HepG2 (cell line): ENCODE measurements around the gene CMTM3. TPM values are rescaled to one million over a fixed set of nuclear protein-coding genes. Genes with fewer than 3 reads are reported as not detected.

Experiments used
- BORCS8-MEF2B ChIP-seq: sonication (generic); formaldehyde crosslinking; IDR thresholded peaks from 2 replicates; pipeline ENCODE4 v1.8.0; 2022; ENCODE audit warnings: mild to moderate bottlenecking, missing genetic modification reagents
- KLF16 ChIP-seq, 2 experiments: sonication (generic) in 1 of 2; formaldehyde crosslinking in 1 of 2; IDR thresholded peaks; 2 replicates each; pipeline versions ENCODE4 v1.6.1 to v1.8.0; 2016 to 2023; ENCODE audit warnings: missing genetic modification reagents in 2 of 2, missing compliant biosample characterization in 1 of 2
- NCOA5 ChIP-seq: sonication (generic); formaldehyde crosslinking; IDR thresholded peaks from 2 replicates; pipeline ENCODE4 v1.4.0; 2020; ENCODE audit warnings: missing genetic modification reagents
- PHF5A ChIP-seq: IDR thresholded peaks from one replicate; pipeline ENCODE4 v1.6.1; 2018; ENCODE audit warnings: low read depth, missing genetic modification reagents; ENCODE audit not compliant: unreplicated experiment
- SALL2 ChIP-seq: sonication (generic); formaldehyde crosslinking; IDR thresholded peaks from 2 replicates; pipeline ENCODE4 v1.8.1; 2023; ENCODE audit warnings: mild to moderate bottlenecking, missing genetic modification reagents, inconsistent platforms
- SOX6 ChIP-seq, 2 experiments: fragments of 450-650 bp in 1 of 2; sonication (generic) in 1 of 2; formaldehyde crosslinking in 1 of 2; IDR thresholded peaks; 2 replicates each; pipeline versions ENCODE4 v1.4.0 to v1.6.1; 2017 to 2020; ENCODE audit warnings: antibody characterized with exemption in 1 of 2, mild to moderate bottlenecking in 1 of 2, missing genetic modification reagents in 1 of 2
- U2AF2 ChIP-seq: fragments of 200-400 bp; formaldehyde crosslinking; IDR thresholded peaks from 2 replicates; pipeline ENCODE4 v1.6.1; 2017; ENCODE audit warnings: low read depth, mild to moderate bottlenecking, low read length
- ZFYVE20 ChIP-seq: sonication (generic); formaldehyde crosslinking; IDR thresholded peaks from 2 replicates; pipeline ENCODE4 v1.8.0; 2023; ENCODE audit warnings: low read depth, mild to moderate bottlenecking, moderate library complexity, missing genetic modification reagents, borderline replicate concordance
- ZNF160 ChIP-seq: sonication (generic); formaldehyde crosslinking; IDR thresholded peaks from 2 replicates; pipeline ENCODE4 v1.8.0; 2022; ENCODE audit warnings: mild to moderate bottlenecking, inconsistent platforms, missing genetic modification reagents
- ZNF496 ChIP-seq: sonication (generic); formaldehyde crosslinking; IDR thresholded peaks from 2 replicates; pipeline ENCODE4 v1.8.1; 2023; ENCODE audit warnings: mild to moderate bottlenecking, moderate library complexity, missing genetic modification reagents; ENCODE audit not compliant: insufficient replicate concordance
- ZNF557 ChIP-seq: sonication (generic); formaldehyde crosslinking; IDR thresholded peaks from 2 replicates; pipeline ENCODE4 v1.4.0; 2020; ENCODE audit warnings: missing genetic modification reagents
- ZNF777 ChIP-seq: sonication (generic); formaldehyde crosslinking; IDR thresholded peaks from 2 replicates; pipeline ENCODE4 v1.4.0; 2020; ENCODE audit warnings: missing genetic modification reagents
- ZSCAN20 ChIP-seq: sonication (generic); formaldehyde crosslinking; IDR thresholded peaks from 2 replicates; pipeline ENCODE4 v1.4.0; 2020; ENCODE audit warnings: missing genetic modification reagents, mild to moderate bottlenecking, borderline replicate concordance
- polyA plus RNA-seq, 8 experiments: library from polyadenylated mRNA; depleted of rRNA in 3 of 8; stranded (reverse) in 7 of 8; unstranded in 1 of 8; fragments of >200 nt; fragmentation: Illumina TruSeq in 4 of 8; extraction: Trizol in 4 of 8; gene quantifications; 2 replicates each; pipeline versions ENCODE4 v1.2.1 to v1.2.3, GENCODE V29; 2011 to 2016; ENCODE audit warnings: low read depth in 4 of 8, missing spikeins in 1 of 8, mixed read lengths in 1 of 8; ENCODE audit not compliant: insufficient read depth in 1 of 8
- total RNA-seq, 5 experiments: library from RNA; depleted of rRNA; stranded (reverse); fragments of >200 nt; fragmentation: Illumina TruSeq; extraction: Trizol; gene quantifications; 2 replicates each; pipeline ENCODE4 v1.2.3, GENCODE V29; 2016; ENCODE audit warnings: low read depth in 1 of 5
- TF ChIP-seq, protein P1 (sequence below): sonication (generic); formaldehyde crosslinking; IDR thresholded peaks from 2 replicates; pipeline ENCODE4 v1.5.0; 2020; ENCODE audit warnings: missing genetic modification reagents
- TF ChIP-seq, protein P2 (sequence below), 2 experiments: sonication (generic) in 1 of 2; formaldehyde crosslinking in 1 of 2; IDR thresholded peaks; 2 replicates each; pipeline versions ENCODE4 v1.6.1 to v1.9.0; 2014 to 2022; ENCODE audit warnings: antibody characterized with exemption in 1 of 2, borderline replicate concordance in 1 of 2, inconsistent platforms in 1 of 2, low read depth in 1 of 2, missing genetic modification reagents in 1 of 2
- TF ChIP-seq, protein P3 (sequence below): sonication (generic); formaldehyde crosslinking; IDR thresholded peaks from 2 replicates; pipeline ENCODE4 v1.5.1; 2020; ENCODE audit warnings: missing genetic modification reagents, mild to moderate bottlenecking, borderline replicate concordance
- TF ChIP-seq, protein P4 (sequence below): sonication (generic); formaldehyde crosslinking; IDR thresholded peaks from 2 replicates; pipeline ENCODE4 v1.5.0; 2020; ENCODE audit warnings: missing genetic modification reagents

Gene CMTM3
- total and polyA plus RNA-seq, 2 of the 13 experiments (the other 11 are each of a cell fraction or from before 2014, with no cell fraction given) = 29.2 to 48.7 TPM

DNA sequence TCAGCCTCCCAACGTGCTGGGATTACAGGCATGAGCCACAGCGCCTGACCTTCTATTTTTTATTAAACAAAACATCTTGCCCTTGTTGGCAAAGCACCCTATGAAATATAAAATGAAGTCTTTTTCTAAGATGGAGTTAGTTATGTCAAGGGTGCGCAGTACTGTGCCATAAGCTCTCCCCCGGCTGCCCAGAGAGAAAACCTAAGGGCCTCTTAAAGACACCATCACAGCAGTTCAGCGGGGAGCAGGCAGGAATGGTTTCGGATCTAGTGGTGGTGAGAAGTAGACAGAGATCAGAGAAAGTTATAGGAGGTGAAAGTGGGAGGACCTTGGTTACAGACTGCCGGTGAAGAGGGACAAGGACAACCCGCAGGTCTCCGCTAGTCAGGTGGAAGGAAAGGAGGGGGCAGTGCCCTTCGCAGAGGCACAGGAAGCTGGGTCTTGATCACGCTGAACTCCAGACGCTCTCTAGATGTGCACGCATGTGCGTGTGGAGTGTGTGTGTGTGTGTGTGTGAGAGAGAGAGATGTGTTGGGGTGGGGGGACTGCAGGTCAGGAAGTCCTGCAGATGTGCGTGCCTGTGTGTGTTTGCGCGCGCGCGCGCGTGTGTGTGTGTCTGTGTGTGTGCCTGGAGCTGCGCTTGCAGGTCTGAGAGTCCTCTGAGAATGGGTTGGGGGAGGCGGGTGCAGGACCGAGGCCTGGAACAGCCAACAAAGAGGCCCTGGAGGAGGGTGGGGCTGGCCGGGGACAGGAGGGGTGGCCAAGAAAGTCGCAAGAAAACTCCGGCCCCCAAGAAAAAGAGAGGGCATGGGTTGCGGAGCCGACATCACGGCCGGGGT is 748 bp upstream of the CMTM3 start (continued):
- TF ChIP-seq, protein P1, sequence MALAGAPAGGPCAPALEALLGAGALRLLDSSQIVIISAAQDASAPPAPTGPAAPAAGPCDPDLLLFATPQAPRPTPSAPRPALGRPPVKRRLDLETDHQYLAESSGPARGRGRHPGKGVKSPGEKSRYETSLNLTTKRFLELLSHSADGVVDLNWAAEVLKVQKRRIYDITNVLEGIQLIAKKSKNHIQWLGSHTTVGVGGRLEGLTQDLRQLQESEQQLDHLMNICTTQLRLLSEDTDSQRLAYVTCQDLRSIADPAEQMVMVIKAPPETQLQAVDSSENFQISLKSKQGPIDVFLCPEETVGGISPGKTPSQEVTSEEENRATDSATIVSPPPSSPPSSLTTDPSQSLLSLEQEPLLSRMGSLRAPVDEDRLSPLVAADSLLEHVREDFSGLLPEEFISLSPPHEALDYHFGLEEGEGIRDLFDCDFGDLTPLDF (CRISPR knock-in tag) = no peak
- TF ChIP-seq SOX6 (IDR thresholded peaks at IDR 0.05) (no peak), SOX6 (CRISPR knock-in tag; IDR thresholded peaks at IDR 0.05) (peak; percentile 46; the same call in 1 of the 2 replicates), ZNF160 (CRISPR knock-in tag) (0 out of 2 replicates have a peak, but pooled peaks have one; percentile 23), PHF5A (CRISPR knock-in tag) (no peak), KLF16 (CRISPR knock-in tag; IDR thresholded peaks at IDR 0.05) (no peak), U2AF2 (no peak), ZNF496 (no peak), ZSCAN20 (no peak), ZNF557 (CRISPR knock-in tag) (no peak), BORCS8-MEF2B (no peak), ZNF777 (CRISPR knock-in tag) (peak; percentile 60; the same call in 1 of the 2 replicates), SALL2 (peak; percentile 64; the same call in 1 of the 2 replicates), NCOA5 (CRISPR knock-in tag) (no peak), ZFYVE20 (CRISPR knock-in tag) (no peak)
- TF ChIP-seq, protein P2, sequence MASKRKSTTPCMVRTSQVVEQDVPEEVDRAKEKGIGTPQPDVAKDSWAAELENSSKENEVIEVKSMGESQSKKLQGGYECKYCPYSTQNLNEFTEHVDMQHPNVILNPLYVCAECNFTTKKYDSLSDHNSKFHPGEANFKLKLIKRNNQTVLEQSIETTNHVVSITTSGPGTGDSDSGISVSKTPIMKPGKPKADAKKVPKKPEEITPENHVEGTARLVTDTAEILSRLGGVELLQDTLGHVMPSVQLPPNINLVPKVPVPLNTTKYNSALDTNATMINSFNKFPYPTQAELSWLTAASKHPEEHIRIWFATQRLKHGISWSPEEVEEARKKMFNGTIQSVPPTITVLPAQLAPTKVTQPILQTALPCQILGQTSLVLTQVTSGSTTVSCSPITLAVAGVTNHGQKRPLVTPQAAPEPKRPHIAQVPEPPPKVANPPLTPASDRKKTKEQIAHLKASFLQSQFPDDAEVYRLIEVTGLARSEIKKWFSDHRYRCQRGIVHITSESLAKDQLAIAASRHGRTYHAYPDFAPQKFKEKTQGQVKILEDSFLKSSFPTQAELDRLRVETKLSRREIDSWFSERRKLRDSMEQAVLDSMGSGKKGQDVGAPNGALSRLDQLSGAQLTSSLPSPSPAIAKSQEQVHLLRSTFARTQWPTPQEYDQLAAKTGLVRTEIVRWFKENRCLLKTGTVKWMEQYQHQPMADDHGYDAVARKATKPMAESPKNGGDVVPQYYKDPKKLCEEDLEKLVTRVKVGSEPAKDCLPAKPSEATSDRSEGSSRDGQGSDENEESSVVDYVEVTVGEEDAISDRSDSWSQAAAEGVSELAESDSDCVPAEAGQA (IDR thresholded peaks at IDR 0.05; ENCODE audit: low read depth) = peak; percentile 40; the same call in 1 of the 2 replicates
- TF ChIP-seq, protein P2 (CRISPR knock-in tag; IDR thresholded peaks at IDR 0.05; ENCODE audit: borderline replicate concordance) = no peak
- TF ChIP-seq, protein P3, sequence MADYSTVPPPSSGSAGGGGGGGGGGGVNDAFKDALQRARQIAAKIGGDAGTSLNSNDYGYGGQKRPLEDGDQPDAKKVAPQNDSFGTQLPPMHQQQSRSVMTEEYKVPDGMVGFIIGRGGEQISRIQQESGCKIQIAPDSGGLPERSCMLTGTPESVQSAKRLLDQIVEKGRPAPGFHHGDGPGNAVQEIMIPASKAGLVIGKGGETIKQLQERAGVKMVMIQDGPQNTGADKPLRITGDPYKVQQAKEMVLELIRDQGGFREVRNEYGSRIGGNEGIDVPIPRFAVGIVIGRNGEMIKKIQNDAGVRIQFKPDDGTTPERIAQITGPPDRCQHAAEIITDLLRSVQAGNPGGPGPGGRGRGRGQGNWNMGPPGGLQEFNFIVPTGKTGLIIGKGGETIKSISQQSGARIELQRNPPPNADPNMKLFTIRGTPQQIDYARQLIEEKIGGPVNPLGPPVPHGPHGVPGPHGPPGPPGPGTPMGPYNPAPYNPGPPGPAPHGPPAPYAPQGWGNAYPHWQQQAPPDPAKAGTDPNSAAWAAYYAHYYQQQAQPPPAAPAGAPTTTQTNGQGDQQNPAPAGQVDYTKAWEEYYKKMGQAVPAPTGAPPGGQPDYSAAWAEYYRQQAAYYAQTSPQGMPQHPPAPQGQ (CRISPR knock-in tag) = no peak; the same call in none of the 2 replicates
- TF ChIP-seq, protein P4, sequence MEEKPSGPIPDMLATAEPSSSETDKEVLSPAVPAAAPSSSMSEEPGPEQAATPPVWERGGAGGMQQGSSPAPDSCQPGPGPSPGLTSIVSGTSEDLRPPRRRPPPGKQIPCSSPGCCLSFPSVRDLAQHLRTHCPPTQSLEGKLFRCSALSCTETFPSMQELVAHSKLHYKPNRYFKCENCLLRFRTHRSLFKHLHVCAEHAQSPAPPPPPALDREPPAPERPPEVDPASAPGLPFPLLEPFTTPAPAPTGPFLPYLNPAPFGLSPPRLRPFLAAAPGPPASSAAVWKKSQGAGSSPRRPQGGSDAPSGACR (CRISPR knock-in tag) = peak; percentile 66; the same call in 1 of the 2 replicates
